Muscle of leg (tissue), 11 donors: ENCODE data around the gene PBRM1. TPM values are rescaled to one million over a fixed set of nuclear protein-coding genes. Genes with fewer than 3 reads are reported as not detected.

Experiments
- DNase-seq: peaks from one replicate; pipeline ENCODE4 v3.0.0; 2013
- H3K27ac ChIP-seq: one replicate; pipeline ENCODE4 v1.5.1; 2013; ENCODE audit warnings: mild to moderate bottlenecking, low read length, control low read depth
- H3K27me3 ChIP-seq: one replicate; pipeline ENCODE4 v1.6.1; 2013; ENCODE audit warnings: low read length; ENCODE audit not compliant: control insufficient read depth, insufficient read depth
- H3K36me3 ChIP-seq: one replicate; pipeline ENCODE4 v1.6.1; 2013; ENCODE audit warnings: low read length; ENCODE audit not compliant: control insufficient read depth, insufficient read depth
- H3K4me1 ChIP-seq: one replicate; pipeline ENCODE4 v1.6.1; 2013; ENCODE audit warnings: low read length; ENCODE audit not compliant: control insufficient read depth, insufficient read depth
- H3K4me3 ChIP-seq: one replicate; pipeline ENCODE4 v1.5.1; 2013; ENCODE audit warnings: low read length, control low read depth
- H3K9me3 ChIP-seq: replicated peaks from 2 replicates; pipeline ENCODE4 v1.6.1; 2013; ENCODE audit warnings: low read depth, low read length; ENCODE audit not compliant: control insufficient read depth
- WGBS: methylation state at CpG from one replicate; pipeline ENCODE4 v1.1.5; 2013; ENCODE audit warnings: missing lambda C conversion rate; ENCODE audit not compliant: insufficient coverage; 5-methylcytosine and 5-hydroxymethylcytosine counted together
- polyA plus RNA-seq, 8 donors: library from polyadenylated mRNA; unstranded; fragments of 120-200 nt; gene quantifications; one replicate each; pipeline versions ENCODE4 v1.2.1 to v1.2.3, GENCODE V29; 2013; ENCODE audit warnings: inconsistent platforms in 1 of 8, low replicate concordance in 1 of 8; ENCODE audit not compliant: insufficient read length in 8 of 8, insufficient read depth in 1 of 8
- total RNA-seq: library from RNA; stranded (reverse); fragments of 120-200 nt; gene quantifications from one replicate; pipeline ENCODE4 v1.2.4, GENCODE V29; 2013

Gene PBRM1
- total and polyA plus RNA-seq, 9 donors = 26.1 to 53.1 (median 47.3) TPM

DNA sequence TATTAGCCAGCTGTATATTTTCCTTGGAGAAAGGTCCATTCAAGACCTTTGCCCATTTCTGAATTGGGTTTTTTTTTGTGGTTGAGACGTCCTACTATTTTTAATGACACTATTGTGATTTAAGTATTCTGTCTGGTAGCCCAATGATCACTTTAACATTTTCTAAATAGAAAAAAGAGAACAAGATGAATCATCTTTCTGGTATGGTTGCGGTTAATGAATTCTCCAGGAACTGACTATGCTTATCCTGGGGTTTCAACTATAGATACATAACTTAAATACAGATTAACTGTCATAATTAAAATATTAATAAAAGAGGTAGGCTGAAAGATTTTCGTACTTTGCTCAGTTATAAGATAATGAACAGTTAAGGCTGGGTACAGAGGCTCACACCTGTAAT lies 51.9 kb downstream of the PBRM1 start:
- no peaks in the 10 kb centered on the region for H3K9me3 ChIP-seq
- H3K4me3 ChIP-seq = no peak overlapping the region
- WGBS = no CpG with 5 or more reads among the region's 3 CpGs
- H3K4me1 ChIP-seq = no peaks in the 10 kb centered on the region
- H3K36me3 ChIP-seq = peaks cover 39% of the 10 kb centered on the region
- DNase-seq = no peak
- no peak overlapping the region for H3K27ac ChIP-seq
- H3K27me3 ChIP-seq = no peaks in the 10 kb centered on the region

DNA sequence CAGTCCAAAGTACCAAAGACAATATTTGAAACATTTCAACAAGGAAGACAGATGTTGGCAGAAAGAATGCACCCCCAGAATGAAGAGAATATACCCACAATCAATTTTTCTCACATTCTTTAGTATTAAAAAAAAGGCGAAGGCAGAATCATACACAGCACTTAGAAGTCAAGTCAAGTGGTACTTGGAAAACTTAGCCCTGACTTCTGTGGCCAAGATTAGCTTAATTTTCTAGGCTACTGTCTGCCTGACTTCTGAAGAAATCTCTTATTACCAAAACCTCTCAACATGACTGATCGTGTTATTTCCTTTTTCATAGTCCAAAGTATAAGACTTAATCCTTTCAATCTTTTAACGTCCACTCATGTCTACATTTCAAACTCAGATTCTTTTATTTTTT lies 60.7 kb downstream of the PBRM1 start:
- peaks cover 25% of the 10 kb centered on the region for H3K36me3 ChIP-seq
- DNase-seq = no peak
- no peak overlapping the region for H3K27ac ChIP-seq
- no peaks in the 10 kb centered on the region for H3K27me3 ChIP-seq
- H3K4me3 ChIP-seq = no peak overlapping the region
- H3K4me1 ChIP-seq = no peaks in the 10 kb centered on the region
- no peaks in the 10 kb centered on the region for H3K9me3 ChIP-seq
- no CpG with 5 or more reads among the region's 3 CpGs for WGBS

DNA sequence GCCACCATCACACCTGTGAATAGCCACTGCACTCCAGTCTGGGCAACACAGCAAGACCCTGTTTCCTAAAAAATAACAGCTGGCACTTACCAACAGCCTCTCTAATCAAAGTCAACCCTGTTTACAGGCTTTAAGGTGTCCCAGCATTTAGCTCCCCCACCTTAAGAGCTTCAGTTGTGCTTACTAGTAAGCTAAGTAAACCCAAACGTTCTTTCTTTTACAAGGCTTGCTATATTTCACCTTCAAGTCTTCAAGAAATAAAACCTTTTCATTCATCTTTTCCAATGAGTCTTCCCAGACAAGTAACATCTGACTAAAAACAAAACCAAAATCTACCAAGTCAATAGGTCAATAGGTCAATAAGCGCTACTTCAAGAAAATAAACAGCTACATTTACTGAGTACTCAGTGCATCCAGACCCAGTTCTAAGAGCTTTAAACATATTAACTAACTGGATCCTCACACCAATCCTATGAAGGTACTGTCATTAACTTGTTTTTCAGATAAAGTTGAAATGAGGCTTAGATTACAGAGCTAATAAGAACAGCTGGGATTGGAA lies 62.4 kb downstream of the PBRM1 start:
- WGBS = 100% methylated on average over 1 of the region's 2 CpGs
- H3K4me3 ChIP-seq = no peak overlapping the region
- peaks cover 28% of the 10 kb centered on the region for H3K36me3 ChIP-seq

DNA sequence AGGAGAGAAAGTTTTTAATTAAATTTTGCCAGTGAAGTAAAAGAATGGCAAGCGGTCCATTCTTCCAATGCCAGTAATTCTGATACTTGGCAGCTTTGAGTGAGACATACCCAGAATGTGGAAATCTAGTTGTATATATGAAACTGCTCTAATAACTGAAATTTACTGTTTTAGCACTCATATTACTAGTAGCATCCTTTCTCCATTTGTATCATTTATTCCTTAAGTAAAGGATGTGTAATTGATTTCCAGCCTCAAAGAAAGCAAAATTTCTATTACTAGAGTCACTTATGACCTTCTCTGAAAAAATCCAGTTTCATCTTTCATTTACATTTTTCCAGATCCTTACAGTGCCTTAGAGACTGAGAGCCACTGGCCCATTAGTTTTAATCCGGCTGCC lies 65.1 kb downstream of the PBRM1 start:
- peaks cover 31% of the 10 kb centered on the region for H3K36me3 ChIP-seq
- no peaks in the 10 kb centered on the region for H3K9me3 ChIP-seq
- H3K4me1 ChIP-seq = no peaks in the 10 kb centered on the region
- H3K27ac ChIP-seq = no peak overlapping the region
- no peaks in the 10 kb centered on the region for H3K27me3 ChIP-seq
- WGBS = no CpG with 5 or more reads among the region's 2 CpGs
- DNase-seq = peak; percentile 11
- no peak overlapping the region for H3K4me3 ChIP-seq

More for the DNA sequence above, 62.4 kb downstream of the PBRM1 start:
- Histone ChIP-seq H3K4me1 (no peaks in the 10 kb centered on the region), H3K27me3 (no peaks in the 10 kb centered on the region), H3K9me3 (no peaks in the 10 kb centered on the region), H3K27ac (no peak overlapping the region)
- no peak for DNase-seq

DNA sequence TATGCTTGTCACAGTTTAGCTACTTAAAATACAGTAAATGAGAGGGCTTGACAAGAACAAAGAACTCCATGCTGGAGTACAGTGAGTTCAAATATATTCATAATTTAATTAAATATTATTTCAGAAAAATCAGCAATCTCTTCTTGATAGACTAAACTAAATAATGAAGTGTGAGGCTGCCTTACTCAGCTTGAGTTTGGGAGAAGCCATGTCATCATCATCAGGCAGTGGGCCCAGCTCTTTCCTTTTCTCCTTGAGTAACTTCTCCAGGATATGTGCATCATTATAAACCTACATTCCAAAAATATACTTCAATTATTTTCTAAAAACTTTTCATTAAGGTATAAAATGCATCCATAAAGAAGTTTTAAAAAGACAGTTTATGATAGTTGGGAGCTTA lies 70.5 kb downstream of the PBRM1 start:
- peaks cover 54% of the 10 kb centered on the region for H3K36me3 ChIP-seq
- no peaks in the 10 kb centered on the region for H3K27me3 ChIP-seq
- no peak overlapping the region for H3K4me3 ChIP-seq
- DNase-seq = no peak
- H3K9me3 ChIP-seq = no peaks in the 10 kb centered on the region
- no peak overlapping the region for H3K27ac ChIP-seq
- H3K4me1 ChIP-seq = no peaks in the 10 kb centered on the region

DNA sequence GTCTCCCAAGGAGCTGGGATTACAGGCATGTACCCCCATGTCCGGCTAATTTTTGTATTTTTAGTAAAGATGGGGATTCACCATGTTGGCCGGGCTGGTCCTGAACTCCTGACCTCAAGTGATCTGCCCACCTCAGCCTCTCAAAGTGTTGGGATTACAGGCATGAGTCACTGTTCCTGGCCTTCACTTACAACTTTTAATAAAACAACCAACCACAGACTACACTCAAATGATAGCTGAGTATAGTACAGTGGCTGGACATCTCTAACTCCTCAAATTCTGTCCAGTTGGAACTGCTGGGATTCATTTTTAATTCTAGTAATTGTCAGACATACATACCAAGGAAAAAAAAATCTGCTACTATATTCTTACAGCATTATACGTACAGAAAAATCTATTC lies 71.0 kb downstream of the PBRM1 start:
- no peak overlapping the region for H3K27ac ChIP-seq
- WGBS = no CpG with 5 or more reads among the region's 3 CpGs
- DNase-seq = no peak
- H3K4me3 ChIP-seq = no peak overlapping the region
- H3K4me1 ChIP-seq = no peaks in the 10 kb centered on the region
- no peaks in the 10 kb centered on the region for H3K9me3 ChIP-seq
- H3K36me3 ChIP-seq = peaks cover 50% of the 10 kb centered on the region
- no peaks in the 10 kb centered on the region for H3K27me3 ChIP-seq

DNA sequence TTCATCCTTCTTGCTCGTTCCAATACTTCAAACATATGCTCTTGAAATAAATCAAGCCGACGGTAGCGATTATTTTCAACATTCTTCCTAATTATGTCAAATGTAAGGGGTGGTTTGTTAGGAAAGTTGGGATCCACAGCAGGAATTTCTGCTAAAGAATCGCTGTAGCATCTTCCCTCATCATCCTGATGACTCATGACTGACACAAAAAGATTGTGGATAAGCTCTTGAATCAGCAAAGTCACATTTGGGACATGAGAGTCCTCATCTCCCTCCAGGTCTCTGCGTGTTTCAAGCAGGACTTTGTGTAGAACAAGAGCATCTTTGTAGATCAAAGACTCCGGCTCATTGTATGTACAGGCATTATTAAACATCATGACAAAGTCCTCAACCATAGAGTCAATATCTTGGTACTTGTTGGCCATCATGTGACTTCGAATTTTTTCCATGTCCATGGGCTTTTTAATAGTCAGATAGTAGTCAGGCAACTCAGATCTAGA lies 76.3 kb downstream of the PBRM1 start:
- no peaks in the 10 kb centered on the region for H3K4me1 ChIP-seq
- no peak overlapping the region for H3K4me3 ChIP-seq
- no peak for DNase-seq
- no peak overlapping the region for H3K27ac ChIP-seq
- no peaks in the 10 kb centered on the region for H3K27me3 ChIP-seq
- H3K36me3 ChIP-seq = peaks cover 48% of the 10 kb centered on the region
- no peaks in the 10 kb centered on the region for H3K9me3 ChIP-seq
- 100% methylated on average over 2 of the region's 8 CpGs for WGBS

DNA sequence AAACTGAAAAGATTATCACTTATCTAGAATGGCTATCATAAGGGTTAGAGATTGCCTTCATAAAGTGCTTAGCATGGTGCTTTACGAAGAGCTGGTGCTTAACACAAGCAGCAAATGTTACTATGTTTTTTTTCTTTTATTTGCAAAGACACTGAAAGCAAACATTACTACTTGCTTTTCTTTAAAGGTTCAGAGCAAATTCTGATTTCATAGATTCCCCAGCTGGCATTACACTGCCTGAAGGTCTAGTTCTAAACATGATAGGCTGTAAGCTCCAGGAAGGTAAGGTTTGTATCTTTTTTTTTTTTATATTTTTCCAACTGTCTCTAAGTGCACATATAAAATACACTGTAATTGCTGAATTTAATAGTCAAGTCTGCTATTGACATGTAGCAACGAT lies 77.4 kb downstream of the PBRM1 start:
- Histone ChIP-seq H3K4me1 (no peaks in the 10 kb centered on the region), H3K27ac (no peak overlapping the region), H3K9me3 (no peaks in the 10 kb centered on the region), H3K36me3 (peaks cover 53% of the 10 kb centered on the region), H3K27me3 (no peaks in the 10 kb centered on the region), H3K4me3 (no peak overlapping the region)
- no peak for DNase-seq
- no CpG with 5 or more reads among the region's 2 CpGs for whole genome bisulfite sequencing

DNA sequence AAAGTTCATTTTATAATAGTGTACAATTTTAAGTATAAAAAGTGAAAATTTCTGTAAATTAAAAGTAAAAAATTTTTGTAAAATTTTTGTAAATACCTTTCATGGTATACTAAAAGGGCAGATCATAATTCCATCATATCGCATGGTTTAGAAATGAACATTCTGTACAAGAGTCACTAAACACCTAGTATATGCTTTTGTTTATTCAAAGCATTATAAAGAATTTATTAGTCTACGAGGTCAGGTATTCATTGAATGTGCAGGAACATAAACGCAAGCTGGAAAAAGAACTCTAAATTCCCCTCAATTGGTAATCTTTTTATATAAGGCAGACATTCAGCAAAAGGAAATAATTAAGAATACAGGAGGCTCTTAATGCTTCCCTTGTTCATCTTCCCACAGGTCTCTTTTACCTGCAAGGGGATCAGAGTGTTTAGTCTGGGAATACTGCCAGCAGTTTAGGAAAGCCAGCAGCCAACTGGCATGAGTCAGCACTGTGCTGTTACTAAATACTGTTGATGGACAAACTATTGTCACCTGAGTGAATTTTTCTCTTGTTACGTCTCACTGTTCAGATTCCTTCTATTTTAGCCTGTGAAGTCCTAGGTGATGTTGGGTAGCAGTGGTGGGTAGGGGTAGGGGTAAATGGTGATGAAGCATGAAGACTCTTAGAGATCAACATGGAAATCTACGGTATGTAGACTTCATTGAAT lies 79.2 kb downstream of the PBRM1 start:
- peaks cover 6% of the 10 kb centered on the region for H3K9me3 ChIP-seq
- WGBS = no CpG with 5 or more reads among the region's 5 CpGs
- H3K4me3 ChIP-seq = no peak overlapping the region
- no peaks in the 10 kb centered on the region for H3K27me3 ChIP-seq
- no peaks in the 10 kb centered on the region for H3K4me1 ChIP-seq
- DNase-seq = peak; percentile 13
- H3K36me3 ChIP-seq = peaks cover 54% of the 10 kb centered on the region
- no peak overlapping the region for H3K27ac ChIP-seq

DNA sequence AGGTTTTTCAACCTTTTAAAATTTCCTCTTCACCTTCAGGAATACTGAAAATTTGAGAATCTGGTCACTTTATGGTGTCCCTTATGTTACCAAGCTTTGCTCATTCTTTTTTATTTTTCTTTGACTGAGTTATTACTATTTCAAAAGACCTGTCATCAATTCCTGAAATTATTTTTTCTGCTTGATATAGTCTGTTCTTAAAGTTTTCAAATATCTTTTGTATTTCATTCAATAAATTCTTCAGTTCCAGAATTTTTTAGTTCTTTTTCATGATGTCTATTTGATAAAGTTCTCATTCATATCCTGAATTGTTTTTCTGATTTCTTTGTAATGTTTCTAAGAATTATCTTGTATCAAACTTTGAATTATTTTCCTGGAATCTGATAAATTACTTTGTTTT lies 85.5 kb downstream of the PBRM1 start:
- H3K9me3 ChIP-seq = peaks cover 20% of the 10 kb centered on the region
- no peak overlapping the region for H3K27ac ChIP-seq
- no peak overlapping the region for H3K4me3 ChIP-seq
- no peaks in the 10 kb centered on the region for H3K4me1 ChIP-seq
- no peaks in the 10 kb centered on the region for H3K27me3 ChIP-seq
- no peak for DNase-seq
- H3K36me3 ChIP-seq = peaks cover 48% of the 10 kb centered on the region
